Measurements from ENCODE around the gene PTTG2.
A peak's percentile ranks its signal among the peaks of the same experiment; 100 is the strongest.

PTTG2 gene

GRCh38 chr4:37989398-37990260, 29.4 kb downstream of the PTTG2 start:
- DNase-seq = no peak

- DNase-seq = no peak
Observed at GRCh38 chr4:37990731-37991245, 30.6 kb downstream of the PTTG2 start.

GRCh38 chr4:37991623-37992410, 31.6 kb downstream of the PTTG2 start:
- no peak for DNase-seq

GRCh38 chr4:37993806-37994205, 33.6 kb downstream of the PTTG2 start:
- DNase-seq = no peak

- no peak for DNase-seq
Observed at GRCh38 chr4:37994569-37994968, 34.4 kb downstream of the PTTG2 start.

GRCh38 chr4:37995299-37995821, 35.2 kb downstream of the PTTG2 start:
- no peak for DNase-seq

GRCh38 chr4:37995981-37996775, 36.0 kb downstream of the PTTG2 start:
- DNase-seq = no peak

GRCh38 chr4:37998226-37998625, 38.0 kb downstream of the PTTG2 start:
- DNase-seq = no peak

GRCh38 chr4:37999000-37999716, 39.0 kb downstream of the PTTG2 start:
- DNase-seq = no peak

- DNase-seq = no peak
Observed at GRCh38 chr4:37999965-38000364, 39.8 kb downstream of the PTTG2 start.

GRCh38 chr4:38001927-38002326, 41.7 kb downstream of the PTTG2 start:
- DNase-seq = no peak

- DNase-seq = peak; percentile 20
Observed at GRCh38 chr4:38002451-38003071, 42.4 kb downstream of the PTTG2 start.

- DNase-seq = no peak
Observed at GRCh38 chr4:38003102-38003501, 42.9 kb downstream of the PTTG2 start.

GRCh38 chr4:38003628-38004027, 43.4 kb downstream of the PTTG2 start:
- no peak for DNase-seq

GRCh38 chr4:38004062-38004461, 43.9 kb downstream of the PTTG2 start:
- peak; percentile 31 for DNase-seq

GRCh38 chr4:38004887-38005286, 44.7 kb downstream of the PTTG2 start:
- DNase-seq = no peak

GRCh38 chr4:38005637-38006036, 45.4 kb downstream of the PTTG2 start:
- DNase-seq = no peak

GRCh38 chr4:38007645-38008044, 47.4 kb downstream of the PTTG2 start:
- DNase-seq = no peak

GRCh38 chr4:38008571-38009021, 48.4 kb downstream of the PTTG2 start:
- DNase-seq = no peak

GRCh38 chr4:38009421-38009820, 49.2 kb downstream of the PTTG2 start:
- peak; percentile 46 for DNase-seq

- DNase-seq = no peak
Observed at GRCh38 chr4:38009949-38010348, 49.8 kb downstream of the PTTG2 start.

Data from fibroblast of skin of back (primary cell).